Measurements from ENCODE around the gene NF2.
A peak's percentile ranks its signal among the peaks of the same experiment; 100 is the strongest.

NF2 gene

DNA sequence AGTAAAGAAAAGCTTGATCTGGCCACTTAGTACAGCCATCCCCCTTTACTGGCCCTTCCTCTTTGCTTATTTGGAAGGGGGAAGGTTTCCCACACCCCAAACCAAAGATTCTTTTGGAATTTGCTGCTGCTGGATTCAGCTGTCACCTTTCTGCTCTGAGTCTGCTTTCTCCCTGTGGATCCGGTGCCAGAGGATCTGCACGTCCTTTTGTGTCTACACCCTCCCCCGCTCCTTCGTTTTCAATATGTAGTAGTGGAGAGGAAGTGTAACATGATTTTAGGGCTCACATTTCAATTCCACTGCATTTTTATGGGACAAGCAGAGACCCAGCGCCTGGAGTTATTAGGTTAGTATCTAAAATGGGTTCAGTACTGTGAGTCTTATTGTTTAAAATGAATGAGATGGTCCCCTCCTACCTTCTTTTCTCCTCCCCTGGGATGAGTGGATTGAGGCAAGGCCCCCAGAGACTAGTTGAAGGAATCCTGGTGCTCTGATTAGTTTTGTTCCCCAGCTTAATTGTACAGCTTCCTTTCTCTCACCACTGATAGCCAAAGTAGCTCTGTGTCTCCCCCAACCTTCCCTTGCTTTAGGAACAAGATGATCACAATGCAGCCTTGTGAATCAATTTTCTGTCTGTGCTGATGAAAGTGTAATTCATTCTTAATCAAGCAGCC, 85.9 kb downstream of the NF2 start:
- TF ChIP-seq, protein P1, sequence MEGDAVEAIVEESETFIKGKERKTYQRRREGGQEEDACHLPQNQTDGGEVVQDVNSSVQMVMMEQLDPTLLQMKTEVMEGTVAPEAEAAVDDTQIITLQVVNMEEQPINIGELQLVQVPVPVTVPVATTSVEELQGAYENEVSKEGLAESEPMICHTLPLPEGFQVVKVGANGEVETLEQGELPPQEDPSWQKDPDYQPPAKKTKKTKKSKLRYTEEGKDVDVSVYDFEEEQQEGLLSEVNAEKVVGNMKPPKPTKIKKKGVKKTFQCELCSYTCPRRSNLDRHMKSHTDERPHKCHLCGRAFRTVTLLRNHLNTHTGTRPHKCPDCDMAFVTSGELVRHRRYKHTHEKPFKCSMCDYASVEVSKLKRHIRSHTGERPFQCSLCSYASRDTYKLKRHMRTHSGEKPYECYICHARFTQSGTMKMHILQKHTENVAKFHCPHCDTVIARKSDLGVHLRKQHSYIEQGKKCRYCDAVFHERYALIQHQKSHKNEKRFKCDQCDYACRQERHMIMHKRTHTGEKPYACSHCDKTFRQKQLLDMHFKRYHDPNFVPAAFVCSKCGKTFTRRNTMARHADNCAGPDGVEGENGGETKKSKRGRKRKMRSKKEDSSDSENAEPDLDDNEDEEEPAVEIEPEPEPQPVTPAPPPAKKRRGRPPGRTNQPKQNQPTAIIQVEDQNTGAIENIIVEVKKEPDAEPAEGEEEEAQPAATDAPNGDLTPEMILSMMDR (IDR thresholded peaks at IDR 0.05; ENCODE audit: low read depth, low read length), result no peak
- no peak overlapping the region for H3K4me3 ChIP-seq (ENCODE audit: low read depth, low read length)

DNA sequence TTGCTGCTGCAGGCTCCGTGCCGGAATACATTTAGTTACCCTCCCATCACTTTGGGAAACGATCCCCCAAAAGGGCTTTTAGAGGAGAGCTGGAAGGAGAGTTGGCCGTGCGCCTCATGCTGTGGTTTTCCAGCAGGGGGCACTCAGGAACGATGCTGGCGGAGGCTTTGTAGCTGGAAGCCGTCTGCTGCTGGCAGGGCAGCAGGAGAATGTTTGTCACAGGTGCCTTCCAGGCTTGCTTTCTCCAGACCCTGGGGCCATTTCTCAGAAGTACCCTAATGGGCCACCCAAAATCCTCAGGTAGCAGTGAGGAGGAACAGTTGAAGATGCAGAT, 86.4 kb downstream of the NF2 start:
- TF ChIP-seq, protein P1 (IDR thresholded peaks at IDR 0.05; ENCODE audit: low read depth, low read length), result peak; percentile 71
- no peak overlapping the region for H3K4me3 ChIP-seq (ENCODE audit: low read depth, low read length)

DNA sequence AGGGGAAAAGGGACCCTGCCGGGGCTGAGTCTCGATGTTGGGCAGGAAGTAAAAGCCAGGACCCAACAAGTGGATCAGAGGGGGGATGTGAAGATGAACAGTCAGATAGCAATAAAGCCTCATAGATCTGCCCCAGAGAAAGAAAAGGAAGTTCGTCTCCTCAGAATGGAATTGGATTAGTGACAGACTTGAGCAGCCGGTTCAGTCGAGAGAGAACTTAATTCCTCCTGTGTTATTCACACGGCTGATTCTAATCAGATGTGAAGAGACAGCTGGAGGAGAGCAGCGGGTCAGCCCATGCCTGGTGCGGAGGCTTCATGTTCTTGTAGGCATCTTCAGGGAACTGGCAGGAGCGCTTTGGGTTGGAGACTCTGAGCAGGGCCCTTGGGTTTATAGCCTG, 87.0 kb downstream of the NF2 start:
- no peak overlapping the region for H3K4me3 ChIP-seq (ENCODE audit: low read depth, low read length)

DNA sequence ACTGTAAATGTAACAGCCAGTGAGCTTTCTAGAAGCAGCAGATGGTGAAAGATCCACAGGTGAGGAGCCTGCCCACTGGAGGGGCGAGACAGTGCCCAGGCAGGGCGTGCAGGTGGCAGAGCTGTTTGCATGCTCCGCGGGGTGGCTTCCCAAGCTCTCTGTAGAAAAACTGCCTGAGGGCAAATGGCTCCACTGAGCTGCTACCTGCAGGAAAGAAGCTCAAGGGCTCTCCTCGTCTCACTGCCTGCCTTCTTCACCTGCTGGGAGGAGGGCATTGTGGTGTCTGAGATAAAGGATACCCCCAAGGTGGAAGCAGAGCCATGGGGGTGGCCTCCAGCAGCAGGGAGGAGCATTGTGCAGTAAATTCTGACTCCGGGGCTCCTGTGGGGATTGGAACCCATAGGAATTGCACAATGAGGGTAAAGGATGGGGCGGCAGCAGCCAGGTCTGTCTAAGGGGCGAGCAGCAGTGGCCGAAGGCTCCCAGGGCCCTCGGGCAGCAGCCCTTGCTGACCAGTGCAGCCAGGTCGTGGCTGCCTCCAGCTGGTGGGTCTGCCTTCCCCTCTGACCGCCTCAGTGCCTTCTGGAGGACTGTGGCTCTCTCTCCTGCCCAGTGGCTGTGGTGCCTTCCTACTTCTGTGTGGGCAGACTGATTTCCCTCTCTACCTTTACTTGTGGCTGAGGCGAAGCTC, 88.3 kb downstream of the NF2 start:
- TF ChIP-seq, protein P1 (IDR thresholded peaks at IDR 0.05; ENCODE audit: low read depth, low read length), result no peak
- H3K4me3 ChIP-seq (ENCODE audit: low read depth, low read length), result no peak overlapping the region

More for the DNA sequence above, 87.0 kb downstream of the NF2 start:
- TF ChIP-seq, protein P1 (IDR thresholded peaks at IDR 0.05; ENCODE audit: low read depth, low read length), result no peak

DNA sequence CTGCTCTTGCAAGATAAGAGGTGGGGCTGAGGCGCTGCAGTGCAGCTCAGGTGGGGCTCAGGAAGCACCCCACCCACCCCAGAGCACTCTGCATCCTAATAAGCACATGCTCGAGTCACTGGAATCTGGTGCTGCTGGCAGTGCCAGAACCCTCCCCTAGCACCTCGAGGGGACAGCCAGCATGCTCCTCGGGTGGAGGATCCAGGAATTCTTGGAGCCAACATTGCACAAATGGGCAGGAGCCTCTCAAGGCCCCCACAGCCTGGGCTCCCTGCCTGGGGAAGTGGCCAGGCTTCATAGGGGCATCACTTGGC, 88.9 kb downstream of the NF2 start:
- TF ChIP-seq, protein P1 (IDR thresholded peaks at IDR 0.05; ENCODE audit: low read depth, low read length), result no peak
- H3K4me3 ChIP-seq (ENCODE audit: low read depth, low read length), result no peak overlapping the region

DNA sequence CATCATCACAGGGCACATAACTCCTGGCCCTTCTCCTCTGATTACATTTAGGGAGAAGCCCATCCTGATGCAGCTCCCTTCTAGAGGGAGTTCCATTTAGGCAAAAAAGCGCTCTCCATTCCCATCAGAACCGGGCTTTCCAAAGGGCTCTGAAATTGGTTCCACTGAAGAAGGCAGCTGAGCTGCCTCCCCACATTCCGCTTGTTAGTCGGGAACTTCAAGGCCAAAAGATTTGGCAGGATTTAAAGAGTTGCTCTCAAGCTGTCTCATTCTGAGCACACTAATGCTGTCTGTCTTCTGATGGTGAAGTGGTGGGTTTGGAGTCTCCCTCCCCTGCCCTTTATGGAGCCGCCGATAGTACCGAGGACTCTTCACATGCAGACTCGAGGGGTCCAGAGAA, 89.7 kb downstream of the NF2 start:
- H3K4me3 ChIP-seq (ENCODE audit: low read depth, low read length), result no peak overlapping the region
- TF ChIP-seq, protein P1 (IDR thresholded peaks at IDR 0.05; ENCODE audit: low read depth, low read length), result no peak

DNA sequence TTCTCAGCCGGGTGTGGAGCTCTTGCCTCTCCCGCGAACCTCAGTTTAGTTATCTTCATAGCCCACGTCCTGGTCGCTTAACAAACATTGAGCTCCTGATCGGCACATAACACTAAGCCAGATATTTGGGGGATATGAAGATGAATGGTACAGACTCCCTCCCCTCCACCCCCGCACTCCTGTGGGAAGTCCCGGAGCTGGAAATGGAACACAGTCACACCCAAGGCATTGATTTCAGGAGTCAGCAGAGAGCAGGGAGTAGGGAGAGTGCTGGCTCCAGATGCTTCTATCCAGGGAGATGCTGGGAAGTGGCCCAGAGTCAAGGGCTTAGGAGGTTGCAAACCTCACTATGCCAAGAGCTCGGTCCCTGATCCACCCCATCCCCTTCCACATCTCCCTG, 90.2 kb downstream of the NF2 start:
- H3K4me3 ChIP-seq (ENCODE audit: low read depth, low read length), result no peak overlapping the region
- TF ChIP-seq, protein P1 (IDR thresholded peaks at IDR 0.05; ENCODE audit: low read depth, low read length), result no peak

Measured in WI38 (cell line).